Stomach (tissue), 4 donors: ENCODE results near the gene CBLL1.

Experiments used
- CTCF ChIP-seq, 7 experiments: fragments of 450-650 bp in 4 of 7; fragments of 200-600 bp in 3 of 7; sonication (generic) in 3 of 7; IDR thresholded peaks; one replicate each; pipeline ENCODE4 v1.5.1; 2016 to 2019; ENCODE audit warnings: antibody characterized with exemption in 7 of 7, control low read depth in 2 of 7, mild to moderate bottlenecking in 1 of 7
- POLR2A ChIP-seq, 4 donors: fragments of 450-650 bp; IDR thresholded peaks; one replicate each; pipeline ENCODE4 v1.6.1; 2016; ENCODE audit warnings: antibody characterized with exemption in 4 of 4, control low read depth in 2 of 4, mild to moderate bottlenecking in 1 of 4, moderate library complexity in 1 of 4
- POLR2AphosphoS5 ChIP-seq, 3 donors: sonication (generic); formaldehyde crosslinking; IDR thresholded peaks; one replicate each; pipeline ENCODE4 v1.6.1; 2016; ENCODE audit warnings: antibody characterized with exemption in 3 of 3

- TF ChIP-seq CTCF (IDR thresholded peaks at IDR 0.05), result no peak
- TF ChIP-seq POLR2AphosphoS5 (IDR thresholded peaks at IDR 0.05), result no peak
- no peak for TF ChIP-seq POLR2A (IDR thresholded peaks at IDR 0.05)
These were observed 45.7 kb downstream of the CBLL1 start for GRCh38 chr7:107789647-107790046.
